ENCODE results near the gene SENP3.

Gene SENP3

DNA sequence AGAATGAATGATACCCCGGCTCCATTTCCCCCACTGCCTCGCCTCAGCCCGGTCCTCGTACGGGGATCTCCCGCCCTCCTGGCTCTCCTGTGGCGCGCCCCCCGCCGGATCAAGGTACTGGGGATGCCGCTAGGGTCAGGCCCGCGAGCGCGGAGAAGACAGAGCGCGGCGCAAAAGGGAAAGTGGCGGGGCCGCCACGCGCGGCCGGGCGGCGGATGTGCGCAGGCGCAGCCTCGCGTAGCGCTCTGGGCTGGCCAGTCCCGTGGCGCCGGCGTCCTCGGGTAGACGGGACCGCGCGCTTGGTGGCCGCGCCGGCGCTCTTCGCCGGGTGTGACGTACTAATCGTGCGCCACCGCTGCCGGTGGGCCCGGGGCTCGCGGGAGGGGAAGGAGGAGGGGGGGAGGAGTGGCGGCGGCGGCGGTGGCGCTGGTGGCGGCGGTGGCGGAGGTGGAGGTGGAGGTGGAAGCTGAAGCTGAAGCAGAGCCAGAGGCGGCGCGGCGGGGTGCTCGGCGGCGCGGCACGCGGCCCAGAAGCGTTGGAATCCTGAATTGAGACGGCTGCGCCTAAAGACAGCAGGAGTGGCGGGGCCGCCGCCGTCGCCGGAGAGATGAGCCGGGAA is at the start of gene SENP3:
SENP3 (plus strand) TSS at position 331 of the 619 bp plus-strand sequence. CDS start 1,158 bp downstream, outside the sequence.
- DNase-seq: peak; percentile 91 to 95

DNA sequence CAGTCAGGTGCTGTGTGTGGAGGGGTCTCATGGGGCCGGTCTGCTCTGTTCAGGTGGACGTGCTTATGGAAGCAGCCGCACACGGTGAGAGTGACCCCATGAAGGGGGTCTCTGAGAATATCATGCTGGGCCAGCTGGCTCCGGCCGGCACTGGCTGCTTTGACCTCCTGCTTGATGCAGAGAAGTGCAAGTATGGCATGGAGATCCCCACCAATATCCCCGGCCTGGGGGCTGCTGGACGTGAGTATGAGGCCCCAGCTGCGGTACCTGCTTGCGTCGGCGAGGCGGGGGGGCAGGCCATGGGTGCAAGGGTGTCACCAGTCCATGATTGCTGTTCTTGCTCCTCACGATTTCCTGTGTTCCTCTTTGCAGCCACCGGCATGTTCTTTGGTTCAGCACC is 49.6 kb upstream of the SENP3 start:
- no peak for DNase-seq

DNA sequence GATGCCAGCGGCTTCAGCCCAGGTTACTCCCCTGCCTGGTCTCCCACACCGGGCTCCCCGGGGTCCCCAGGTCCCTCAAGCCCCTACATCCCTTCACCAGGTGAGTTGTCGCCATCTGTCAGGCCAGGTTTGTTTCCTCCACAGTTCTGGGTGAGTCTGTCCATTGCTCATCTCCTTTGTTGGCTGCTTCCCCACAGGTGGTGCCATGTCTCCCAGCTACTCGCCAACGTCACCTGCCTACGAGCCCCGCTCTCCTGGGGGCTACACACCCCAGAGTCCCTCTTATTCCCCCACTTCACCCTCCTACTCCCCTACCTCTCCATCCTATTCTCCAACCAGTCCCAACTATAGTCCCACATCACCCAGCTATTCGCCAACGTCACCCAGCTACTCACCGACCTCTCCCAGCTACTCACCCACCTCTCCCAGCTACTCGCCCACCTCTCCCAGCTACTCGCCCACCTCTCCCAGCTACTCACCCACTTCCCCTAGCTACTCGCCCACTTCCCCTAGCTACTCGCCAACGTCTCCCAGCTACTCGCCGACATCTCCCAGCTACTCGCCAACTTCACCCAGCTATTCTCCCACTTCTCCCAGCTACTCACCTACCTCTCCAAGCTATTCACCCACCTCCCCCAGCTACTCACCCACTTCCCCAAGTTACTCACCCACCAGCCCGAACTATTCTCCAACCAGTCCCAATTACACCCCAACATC is 48.7 kb upstream of the SENP3 start:
- no peak for DNase-seq

DNA sequence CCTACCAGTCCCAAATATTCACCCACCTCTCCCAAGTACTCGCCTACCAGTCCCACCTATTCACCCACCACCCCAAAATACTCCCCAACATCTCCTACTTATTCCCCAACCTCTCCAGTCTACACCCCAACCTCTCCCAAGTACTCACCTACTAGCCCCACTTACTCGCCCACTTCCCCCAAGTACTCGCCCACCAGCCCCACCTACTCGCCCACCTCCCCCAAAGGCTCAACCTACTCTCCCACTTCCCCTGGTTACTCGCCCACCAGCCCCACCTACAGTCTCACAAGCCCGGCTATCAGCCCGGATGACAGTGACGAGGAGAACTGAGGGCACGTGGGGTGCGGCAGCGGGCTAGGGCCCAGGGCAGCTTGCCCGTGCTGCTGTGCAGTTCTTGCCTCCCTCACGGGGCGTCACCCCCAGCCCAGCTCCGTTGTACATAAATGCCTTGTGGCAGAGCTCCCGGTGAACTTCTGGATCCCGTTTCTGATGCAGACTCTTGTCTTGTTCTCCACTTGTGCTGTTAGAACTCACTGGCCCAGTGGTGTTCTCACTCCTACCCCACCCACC is 47.8 kb upstream of the SENP3 start:
- no peak for DNase-seq

DNA sequence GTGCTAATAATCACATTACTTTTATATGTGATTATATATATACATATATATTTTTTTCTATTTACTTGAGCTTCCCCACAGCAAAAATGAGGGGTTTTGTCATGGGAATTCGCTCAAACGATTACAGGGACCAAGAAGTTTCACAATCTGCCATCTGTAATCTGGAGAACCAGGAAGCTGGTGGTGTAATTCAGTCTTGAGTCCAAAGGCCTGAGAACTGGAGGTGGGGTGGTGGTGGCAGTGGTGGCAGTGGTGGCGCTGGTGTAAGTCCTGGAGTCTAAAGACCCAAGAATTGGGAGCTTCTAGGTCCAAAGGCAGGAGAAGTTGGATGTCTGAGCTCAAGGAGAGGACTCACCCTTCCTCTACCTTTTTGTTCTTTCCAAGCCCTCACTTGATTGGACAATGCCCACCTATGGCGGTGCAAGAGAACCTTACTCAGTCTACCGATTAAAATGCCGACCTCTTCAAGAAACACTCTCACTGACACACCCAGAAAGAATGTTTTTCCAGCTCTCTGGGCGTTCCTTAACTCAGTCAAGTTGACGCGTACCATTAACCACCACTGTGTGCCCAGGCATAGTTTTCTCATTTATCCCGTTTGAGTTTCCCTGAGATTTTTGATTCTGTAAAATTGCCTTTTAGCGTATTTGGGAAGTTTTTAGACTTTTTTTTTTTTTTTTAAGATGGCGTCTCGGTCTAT is 45.7 kb upstream of the SENP3 start:
- DNase-seq: no peak

DNA sequence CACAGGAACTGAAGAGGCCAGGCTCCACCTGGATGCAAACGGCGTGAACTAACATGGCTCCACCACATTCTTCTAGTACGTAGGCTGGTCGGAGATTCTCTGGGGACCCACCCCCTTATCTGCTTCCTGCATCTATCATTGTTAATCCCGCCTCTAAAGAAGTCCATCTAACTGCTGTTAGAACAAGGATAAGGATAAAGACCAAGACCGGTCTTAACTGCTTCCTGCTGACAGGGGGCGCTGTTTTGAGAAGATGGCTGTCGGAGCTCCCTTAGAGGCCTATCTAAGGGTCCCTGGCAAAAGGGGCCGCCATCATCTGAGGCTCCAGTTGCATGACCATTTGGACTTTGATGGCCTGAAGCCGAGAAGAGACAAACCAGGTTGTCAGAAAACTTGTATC is 38.7 kb upstream of the SENP3 start:
- peak; percentile 40 to 69 for DNase-seq

DNA sequence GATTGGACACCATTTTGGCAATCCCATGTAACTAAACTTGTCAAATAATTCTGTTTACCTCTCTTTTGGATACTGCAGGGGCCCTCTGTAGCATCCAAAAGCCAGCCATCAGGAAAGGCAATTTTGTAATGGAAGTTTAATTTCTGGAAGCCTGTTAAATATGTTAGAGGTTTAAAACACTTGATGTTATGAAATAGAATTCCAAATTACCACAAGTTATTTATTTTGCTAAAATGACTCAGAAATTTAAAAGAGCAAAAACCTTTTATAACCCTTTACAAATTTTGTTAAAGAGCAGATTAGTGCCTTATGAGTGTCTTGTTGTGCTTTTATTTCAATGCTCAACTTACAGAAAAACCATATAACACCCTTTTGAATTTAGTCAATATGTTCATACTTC is 32.9 kb upstream of the SENP3 start:
- no peak for DNase-seq

DNA sequence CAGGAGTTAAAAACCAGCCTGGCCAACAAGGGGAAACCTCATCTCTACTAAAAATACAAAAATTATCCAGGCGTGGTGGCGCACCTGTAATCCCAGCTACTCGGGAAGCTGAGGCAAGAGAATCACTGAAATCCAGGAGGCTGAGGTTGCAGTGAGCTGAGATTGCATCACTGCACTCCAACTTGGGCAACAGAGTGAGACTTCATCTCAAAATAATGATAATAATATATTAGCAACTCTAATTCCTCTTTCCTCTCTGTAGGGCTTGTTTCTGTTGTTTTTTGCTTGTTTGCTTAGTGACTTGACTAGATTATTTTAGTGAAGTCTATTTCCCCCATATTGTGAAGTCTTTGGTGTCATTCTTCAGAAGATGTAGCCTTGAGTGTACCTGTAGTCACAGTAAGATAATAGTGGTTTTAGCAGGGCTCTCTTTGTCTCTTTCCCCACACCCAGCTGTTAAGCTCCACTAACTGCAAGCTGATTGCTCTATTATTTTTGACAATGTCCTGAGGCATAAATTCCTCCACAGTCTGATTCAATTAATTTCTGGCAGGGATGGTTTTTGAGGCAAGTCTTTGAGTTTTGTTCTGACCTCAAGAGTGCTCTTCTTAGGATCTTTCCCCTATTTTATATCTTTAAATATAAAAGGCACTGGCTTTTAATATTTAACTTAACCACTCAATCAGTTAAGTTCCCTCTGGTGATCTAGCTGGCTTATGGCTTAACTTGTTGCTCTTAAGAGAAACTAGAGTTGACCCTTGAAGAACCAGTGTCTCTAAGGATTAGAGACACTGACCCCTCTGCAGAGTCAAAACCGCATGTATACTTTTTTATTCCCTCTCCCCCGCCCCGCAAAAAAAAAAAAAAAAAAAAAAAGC is 31.5 kb upstream of the SENP3 start:
- DNase-seq: no peak

DNA sequence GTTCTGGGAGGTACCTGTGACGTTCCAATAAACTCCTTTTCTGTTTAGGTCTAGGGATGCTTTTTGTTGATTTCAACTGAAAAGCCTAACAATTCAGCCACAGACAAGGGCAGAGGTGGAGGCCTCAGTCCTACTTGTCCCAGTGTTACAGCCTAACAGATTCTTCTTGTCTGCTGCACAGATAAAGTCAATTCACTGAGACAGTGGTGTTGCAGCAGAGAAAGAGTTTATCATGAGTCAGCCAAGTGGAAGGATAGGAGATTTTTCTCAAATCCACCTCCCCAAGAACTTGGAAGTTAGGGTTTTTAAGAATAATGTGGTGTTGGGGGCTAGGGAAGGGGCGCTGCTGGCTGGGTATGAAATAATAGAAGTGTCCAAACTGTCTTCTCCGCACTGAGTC is 23.7 kb upstream of the SENP3 start:
- no peak for DNase-seq

DNA sequence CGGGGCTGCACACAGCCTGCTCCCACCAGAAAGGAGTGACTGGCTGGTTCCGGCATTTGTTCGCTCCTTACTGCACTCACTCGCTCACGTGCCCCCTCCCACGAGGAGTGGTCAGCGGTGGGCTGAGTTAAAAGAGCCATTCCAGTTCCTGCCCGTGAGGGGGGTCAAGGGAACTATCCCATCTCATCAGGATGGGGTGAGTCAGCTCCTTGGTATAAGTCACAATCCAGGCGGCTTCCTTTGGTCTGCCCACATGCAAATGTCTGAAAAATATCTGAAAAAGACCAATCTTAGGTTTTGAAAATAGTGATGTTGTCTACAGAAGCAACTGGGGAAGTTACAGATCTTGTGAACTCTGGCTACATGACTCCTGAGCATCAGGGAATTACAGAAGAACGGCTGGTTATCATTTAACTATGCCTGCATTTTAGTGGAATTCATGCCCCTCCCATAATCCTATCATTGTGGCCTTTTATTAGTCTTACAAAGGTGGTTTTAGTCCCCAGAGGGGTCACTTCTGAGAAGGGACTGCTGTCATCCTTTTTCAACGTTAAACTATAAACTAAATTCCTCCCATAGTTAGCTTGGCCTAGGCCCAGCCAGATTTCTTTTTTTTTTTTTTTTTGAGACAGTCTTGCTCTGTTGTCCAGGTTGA is 22.7 kb upstream of the SENP3 start:
- DNase-seq: no peak

DNA sequence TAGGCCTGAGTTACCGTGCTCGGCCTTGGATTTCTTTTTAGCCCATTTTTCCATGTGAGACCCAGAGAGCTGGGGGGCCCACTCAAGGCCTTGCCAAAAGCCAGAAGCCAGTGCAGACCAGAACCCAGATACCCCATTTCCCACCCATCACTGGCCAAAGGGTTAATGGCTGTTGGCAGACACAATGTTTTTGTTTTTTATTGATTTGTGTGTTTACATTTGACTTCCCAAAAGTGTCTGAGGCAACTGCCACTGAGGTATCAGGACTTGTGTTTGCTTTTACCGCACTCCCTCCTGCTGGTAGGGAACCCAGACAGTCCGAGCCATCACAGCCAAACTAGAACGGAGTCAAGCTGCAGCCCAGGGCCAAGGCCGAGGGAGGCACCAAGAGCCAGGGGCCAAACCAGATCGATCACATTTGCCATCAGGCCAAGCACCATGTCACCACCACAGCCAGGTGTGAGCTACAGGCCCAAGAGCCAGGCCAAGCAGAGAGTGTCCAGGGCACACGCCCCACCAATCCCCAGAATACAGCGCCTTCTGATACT is 20.6 kb upstream of the SENP3 start:
- DNase-seq: no peak

DNA sequence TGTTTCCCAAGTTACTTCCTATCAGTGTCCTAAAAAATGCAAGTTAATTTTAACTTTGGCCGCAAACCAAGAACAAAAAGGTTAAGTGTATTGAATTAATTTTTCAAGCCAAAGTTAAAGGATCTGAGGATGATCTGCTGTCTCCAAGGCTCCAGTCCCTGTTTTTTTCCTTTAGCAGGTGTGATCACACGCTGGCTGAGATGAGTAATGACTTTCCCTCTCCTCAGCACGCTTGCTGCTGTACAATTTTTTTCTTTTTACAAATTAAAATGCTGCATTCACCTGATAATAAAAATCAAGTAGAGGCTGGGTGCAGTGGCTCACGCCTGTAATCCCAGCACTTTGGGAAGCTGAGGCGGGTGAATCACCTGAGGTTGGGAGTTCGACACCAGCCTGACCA is 16.8 kb upstream of the SENP3 start:
- DNase-seq: no peak

DNA sequence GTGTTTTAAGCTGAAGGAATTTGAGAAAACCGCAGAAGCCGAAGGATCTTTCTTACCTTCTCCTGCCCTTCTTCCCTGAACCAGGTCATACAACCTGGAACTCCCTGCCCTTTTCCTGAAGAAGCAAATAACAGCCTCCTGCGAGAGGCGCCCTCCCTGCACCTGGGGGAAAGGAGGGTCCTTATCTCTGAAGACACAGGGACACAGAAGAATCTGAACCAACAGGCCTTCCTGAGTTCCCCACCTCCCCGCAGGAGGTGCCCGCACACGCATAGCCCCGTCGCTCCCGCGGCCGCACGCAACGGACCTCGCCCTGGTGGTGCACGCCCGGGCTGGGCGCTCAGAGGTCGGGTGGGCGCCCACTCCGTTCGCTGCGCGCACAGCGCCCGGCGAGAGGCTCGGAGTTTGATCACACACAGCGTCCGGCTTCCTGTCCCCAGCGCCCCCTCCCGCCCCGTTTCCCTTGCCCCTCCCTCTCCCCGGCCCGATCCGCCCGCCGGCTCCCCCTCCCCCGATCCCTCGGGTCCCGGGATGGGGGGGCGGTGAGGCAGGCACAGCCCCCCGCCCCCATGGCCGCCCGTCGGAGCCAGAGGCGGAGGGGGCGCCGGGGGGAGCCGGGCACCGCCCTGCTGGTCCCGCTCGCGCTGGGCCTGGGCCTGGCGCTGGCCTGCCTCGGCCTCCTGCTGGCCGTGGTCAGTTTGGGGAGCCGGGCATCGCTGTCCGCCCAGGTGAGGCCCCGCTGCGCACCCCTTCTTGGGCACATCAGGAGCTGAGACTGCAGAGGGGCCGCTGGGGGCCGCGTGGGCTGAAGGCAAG is 12.9 kb upstream of the SENP3 start, which contains the start of gene TNFSF12:
TNFSF12 (plus strand) TSS at position 474 of the 816 bp plus-strand sequence; CDS start at position 570, 96 bp downstream.
- peak; percentile 43 to 67 for DNase-seq

DNA sequence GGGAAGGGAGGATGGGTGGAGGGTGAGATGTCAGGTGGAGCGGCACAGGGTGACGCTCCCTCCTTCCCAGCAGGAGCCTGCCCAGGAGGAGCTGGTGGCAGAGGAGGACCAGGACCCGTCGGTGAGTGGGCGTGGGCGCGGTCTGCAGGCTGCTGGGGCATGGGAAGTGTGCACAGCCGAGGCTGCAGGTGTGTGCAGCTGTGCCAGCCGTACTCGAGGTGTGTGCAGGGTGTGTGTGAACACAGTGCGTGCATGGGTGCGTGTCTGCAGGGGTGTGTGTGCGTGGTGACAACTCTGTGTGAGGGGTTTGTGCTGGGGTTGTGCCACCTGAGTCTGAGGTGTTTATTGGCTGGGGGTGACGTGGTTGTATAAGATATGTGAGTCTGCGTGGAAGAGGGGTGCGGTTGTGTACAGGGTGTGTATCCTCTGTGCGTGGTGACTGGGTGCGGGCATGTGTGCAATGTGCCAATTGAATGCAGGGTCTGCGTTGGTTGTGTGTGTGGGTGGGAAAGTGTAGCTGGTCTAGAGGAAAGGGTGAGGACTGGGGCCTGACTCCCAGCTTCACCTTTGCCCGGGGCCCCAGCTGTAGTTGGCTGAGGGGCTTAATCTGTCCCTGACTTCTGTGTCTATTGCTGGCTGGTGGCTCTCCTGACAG is 12.2 kb upstream of the SENP3 start:
- peak; percentile 21 to 55 for DNase-seq

DNA sequence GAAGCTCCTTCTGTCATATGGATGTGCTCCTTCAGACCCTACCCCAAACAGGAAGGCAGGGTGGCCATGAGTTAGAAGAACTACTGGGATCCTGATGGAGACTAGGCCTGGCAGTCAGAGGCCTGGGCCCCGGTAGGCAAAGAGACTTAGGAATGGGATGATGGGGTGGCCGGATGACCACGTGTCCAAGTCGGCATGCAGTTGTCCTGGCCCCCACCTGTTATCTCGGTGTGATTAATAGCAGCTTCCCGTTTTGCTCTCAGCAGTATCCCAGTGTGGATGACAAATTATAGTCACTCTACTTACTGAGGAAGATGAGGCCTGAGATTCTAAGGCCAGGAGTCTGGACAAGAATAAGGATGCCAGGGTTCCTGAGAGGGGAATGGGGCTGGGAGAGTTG is 11.4 kb upstream of the SENP3 start:
- DNase-seq: no peak

DNA sequence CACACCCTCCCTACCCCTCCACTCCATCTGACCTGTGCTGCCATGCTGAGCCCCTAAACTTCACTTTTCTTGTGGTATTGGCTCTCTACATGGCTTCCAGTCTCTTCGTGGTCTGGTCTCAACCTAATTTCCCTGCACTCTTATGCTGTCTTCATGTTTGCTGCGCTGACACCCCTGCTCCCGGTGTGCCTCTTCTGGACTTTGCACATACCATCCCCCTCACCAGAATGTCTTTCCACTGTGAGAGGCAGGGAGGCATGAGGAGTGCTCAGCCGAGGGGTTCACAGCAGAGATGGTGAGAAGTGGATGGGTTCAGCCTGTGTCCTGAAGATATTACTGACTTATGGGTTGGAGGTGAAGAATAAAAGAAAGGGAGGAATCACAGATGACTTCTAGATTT is 10.3 kb upstream of the SENP3 start:
- DNase-seq: no peak

DNA sequence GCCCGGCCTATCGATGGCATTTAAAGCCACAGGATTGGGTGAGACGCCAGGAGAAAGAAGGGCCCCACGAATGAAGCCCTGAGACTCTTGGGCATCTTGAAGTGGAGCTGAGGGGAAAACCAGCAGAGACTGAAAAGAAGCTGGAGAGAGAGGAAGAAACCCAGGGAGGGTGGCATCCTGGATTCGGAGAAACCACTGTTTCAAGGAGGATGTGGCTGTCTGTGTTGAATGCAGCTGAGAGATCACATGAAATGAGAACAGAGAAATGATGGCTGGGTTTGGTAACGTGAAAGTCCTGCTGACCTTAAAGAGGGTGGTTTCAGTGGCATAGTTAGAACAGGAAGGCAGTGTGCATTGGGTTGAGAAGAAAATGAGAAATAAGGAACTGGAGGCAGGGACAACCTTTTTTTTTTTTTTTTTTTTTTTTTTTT is 9.1 kb upstream of the SENP3 start:
- peak; percentile 67 to 76 for DNase-seq

DNA sequence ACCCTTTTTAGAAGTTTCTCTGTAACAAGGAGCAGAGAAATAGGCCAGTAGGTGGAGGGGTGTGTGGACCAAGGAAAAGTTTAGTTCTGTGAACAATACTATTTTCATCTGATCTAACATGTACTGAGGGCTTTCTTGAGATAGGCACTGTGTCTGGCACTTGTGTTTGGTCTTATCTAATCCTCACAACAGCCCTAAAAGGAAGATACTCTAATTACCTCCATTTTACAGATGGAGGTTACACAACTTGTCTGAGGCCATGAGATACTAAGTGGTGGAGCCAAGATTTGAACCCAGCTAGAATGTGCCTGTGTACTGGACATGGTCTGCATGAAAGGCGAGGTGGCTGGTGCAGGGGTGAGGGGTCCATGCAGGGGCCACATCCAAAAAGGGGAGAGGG is 8.4 kb upstream of the SENP3 start:
- DNase-seq: no peak

DNA sequence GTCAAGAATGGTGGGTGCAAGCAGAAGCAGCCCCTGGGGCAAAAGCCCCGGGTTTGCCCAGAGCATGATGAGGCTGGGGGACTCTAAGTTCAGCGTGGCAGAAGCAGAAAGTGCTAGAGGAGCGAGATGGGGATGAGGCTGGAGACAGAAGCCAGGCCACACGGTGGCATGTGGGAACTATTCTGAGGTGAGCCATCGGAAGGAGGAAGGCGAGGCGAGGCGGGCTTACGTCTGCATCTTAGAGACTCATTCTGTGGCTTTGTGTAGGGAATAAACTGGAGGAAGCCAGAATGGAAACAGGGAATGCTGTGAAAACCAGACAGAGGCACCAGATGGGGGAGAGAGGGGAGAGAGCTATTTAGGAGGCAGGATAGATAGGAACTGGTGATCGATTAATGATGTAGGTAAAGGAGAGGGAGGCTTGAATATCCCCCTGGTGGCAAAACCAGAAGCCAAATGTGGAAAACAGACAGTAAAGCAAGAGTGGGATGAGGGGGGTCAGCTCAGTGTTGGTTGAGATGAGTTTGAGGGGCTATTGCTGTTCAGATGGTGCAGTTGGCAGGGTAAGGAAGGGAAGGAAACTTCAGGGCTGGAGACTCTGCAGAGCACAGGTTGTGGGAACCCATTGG is 6.3 kb upstream of the SENP3 start:
- DNase-seq: no peak

DNA sequence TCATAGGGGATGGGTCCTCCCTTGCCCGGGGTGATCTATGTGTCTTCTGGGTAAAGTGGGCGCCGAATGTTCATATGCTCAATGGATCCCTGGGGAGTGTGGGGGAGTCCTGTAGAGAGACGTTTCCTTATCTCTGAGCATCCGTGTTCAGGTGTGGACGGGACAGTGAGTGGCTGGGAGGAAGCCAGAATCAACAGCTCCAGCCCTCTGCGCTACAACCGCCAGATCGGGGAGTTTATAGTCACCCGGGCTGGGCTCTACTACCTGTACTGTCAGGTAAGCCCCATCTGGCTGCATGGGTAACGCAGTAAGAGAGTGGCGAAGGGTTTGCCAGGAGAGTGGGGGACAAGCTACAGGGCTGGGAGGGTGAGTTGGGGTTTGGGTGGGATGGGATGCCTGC is 5.1 kb upstream of the SENP3 start:
- no peak for DNase-seq
